ENCODE results near the gene RBM47. TPM values are rescaled to one million over a fixed set of nuclear protein-coding genes. Genes with fewer than 3 reads are reported as not detected.
A peak's percentile ranks its signal among the peaks of the same experiment; 100 is the strongest.

RBM47 gene
- total RNA-seq, 1 donor from 2014 or later = 41.1 TPM

- H3K27me3 ChIP-seq (ENCODE audit: control insufficient read depth, insufficient read depth, low read length) = no peaks in the 10 kb centered on the region
- TF ChIP-seq CTCF (IDR thresholded peaks at IDR 0.05; ENCODE audit: insufficient read depth, low read length, poor library complexity, severe bottlenecking) = no peak
- H3K4me3 ChIP-seq (ENCODE audit: low read depth, low read length) = no peak overlapping the region
- DNase-seq (ENCODE audit: low read depth) = no peak
- no peaks in the 10 kb centered on the region for H3K36me3 ChIP-seq (ENCODE audit: control insufficient read depth, insufficient read depth, low read length)
Observed at GRCh38 chr4:40612831-40613230, 16.8 kb downstream of the RBM47 start.

GRCh38 chr4:40612283-40612682 is 17.4 kb downstream of the RBM47 start:
- Histone ChIP-seq H3K36me3 (ENCODE audit: control insufficient read depth, insufficient read depth, low read length) (no peaks in the 10 kb centered on the region), H3K4me3 (ENCODE audit: low read depth, low read length) (no peak overlapping the region), H3K27me3 (ENCODE audit: control insufficient read depth, insufficient read depth, low read length) (no peaks in the 10 kb centered on the region)
- no peak for TF ChIP-seq CTCF (IDR thresholded peaks at IDR 0.05; ENCODE audit: insufficient read depth, low read length, poor library complexity, severe bottlenecking)
- no peak for DNase-seq (ENCODE audit: low read depth)

- Histone ChIP-seq H3K36me3 (ENCODE audit: control insufficient read depth, insufficient read depth, low read length) (no peaks in the 10 kb centered on the region), H3K27me3 (ENCODE audit: control insufficient read depth, insufficient read depth, low read length) (no peaks in the 10 kb centered on the region), H3K4me3 (ENCODE audit: low read depth, low read length) (no peak overlapping the region)
- TF ChIP-seq CTCF (IDR thresholded peaks at IDR 0.05; ENCODE audit: insufficient read depth, low read length, poor library complexity, severe bottlenecking) = no peak
- DNase-seq (ENCODE audit: low read depth) = no peak
Observed at GRCh38 chr4:40608628-40609027, 21.0 kb downstream of the RBM47 start.

- Histone ChIP-seq H3K27me3 (ENCODE audit: control insufficient read depth, insufficient read depth, low read length) (no peaks in the 10 kb centered on the region), H3K36me3 (ENCODE audit: control insufficient read depth, insufficient read depth, low read length) (no peaks in the 10 kb centered on the region), H3K4me3 (ENCODE audit: low read depth, low read length) (no peak overlapping the region)
- DNase-seq (ENCODE audit: low read depth) = no peak
- no peak for TF ChIP-seq CTCF (IDR thresholded peaks at IDR 0.05; ENCODE audit: insufficient read depth, low read length, poor library complexity, severe bottlenecking)
Observed at GRCh38 chr4:40607221-40607620, 22.4 kb downstream of the RBM47 start.

GRCh38 chr4:40606239-40606767 is 23.4 kb downstream of the RBM47 start:
- no peaks in the 10 kb centered on the region for H3K36me3 ChIP-seq (ENCODE audit: control insufficient read depth, insufficient read depth, low read length)
- no peak overlapping the region for H3K4me3 ChIP-seq (ENCODE audit: low read depth, low read length)
- peak; percentile 1 for TF ChIP-seq CTCF (IDR thresholded peaks at IDR 0.05; ENCODE audit: insufficient read depth, low read length, poor library complexity, severe bottlenecking)
- no peaks in the 10 kb centered on the region for H3K27me3 ChIP-seq (ENCODE audit: control insufficient read depth, insufficient read depth, low read length)
- no peak for DNase-seq (ENCODE audit: low read depth)

GRCh38 chr4:40603281-40603680 is 26.4 kb downstream of the RBM47 start:
- TF ChIP-seq CTCF (IDR thresholded peaks at IDR 0.05; ENCODE audit: insufficient read depth, low read length, poor library complexity, severe bottlenecking) = no peak
- H3K27me3 ChIP-seq (ENCODE audit: control insufficient read depth, insufficient read depth, low read length) = no peaks in the 10 kb centered on the region
- H3K4me3 ChIP-seq (ENCODE audit: low read depth, low read length) = no peak overlapping the region
- no peaks in the 10 kb centered on the region for H3K36me3 ChIP-seq (ENCODE audit: control insufficient read depth, insufficient read depth, low read length)
- no peak for DNase-seq (ENCODE audit: low read depth)

Data from kidney epithelial cell (primary cell).